Testis (tissue), 3 donors: ENCODE measurements around the gene FABP3. TPM values are rescaled to one million over a fixed set of nuclear protein-coding genes. Genes with fewer than 3 reads are reported as not detected.

Experiments
- DNase-seq: peaks from one replicate; pipeline ENCODE4 v3.0.0-alpha.2; 2019
- H3K27ac ChIP-seq, 2 donors: fragments of 200-600 bp; sonication (generic); one replicate each; pipeline ENCODE4 v1.5.1; 2019
- H3K27me3 ChIP-seq: fragments of 200-600 bp; sonication (generic); one replicate; pipeline ENCODE4 v1.5.1; 2019
- H3K36me3 ChIP-seq: fragments of 200-600 bp; sonication (generic); one replicate; pipeline ENCODE4 v1.5.1; 2017; ENCODE audit warnings: low read depth; ENCODE audit errors: missing control alignments
- H3K4me1 ChIP-seq: fragments of 200-600 bp; sonication (generic); one replicate; pipeline ENCODE4 v1.5.1; 2019
- H3K4me3 ChIP-seq, 2 donors: fragments of 200-600 bp; sonication (generic); one replicate each; pipeline ENCODE4 v1.5.1; 2017 to 2019
- H3K9me3 ChIP-seq: fragments of 200-600 bp; sonication (generic); one replicate; pipeline ENCODE4 v1.5.1; 2017
- POLR2A ChIP-seq: fragments of 450-650 bp; IDR thresholded peaks from one replicate; pipeline ENCODE4 v1.6.1; 2017; ENCODE audit warnings: antibody characterized with exemption, mild to moderate bottlenecking, moderate library complexity
- WGBS, 2 donors: methylation state at CpG; one replicate each; pipeline ENCODE4 v1.1.5; 2018; 5-methylcytosine and 5-hydroxymethylcytosine counted together
- intact Hi-C: fragments of 100-400 bp; cut with DNase I; formaldehyde crosslinking; loops from one replicate; pipeline ENCODE4 v1.15.1; 2023; ENCODE audit warnings: low total_unique reads
- polyA plus RNA-seq: library from polyadenylated mRNA; stranded (reverse); fragments of 350-450 nt; fragmentation: Illumina TruSeq; extraction: RNeasy Lipid Tissue Mini Kit (QIAGEN cat#74804); gene quantifications from one replicate; pipeline ENCODE4 v1.2.3, GENCODE V29; 2014; ENCODE audit warnings: low read depth, low replicate concordance; ENCODE audit not compliant: insufficient read depth
- total RNA-seq, 2 donors: library from RNA; depleted of rRNA; stranded (reverse); fragments of >200 nt; gene quantifications; one replicate each; pipeline ENCODE4 v1.2.3, GENCODE V29; 2016
- TF ChIP-seq, protein P1 (sequence below), 3 experiments: fragments of 450-650 bp in 2 of 3; fragments of 200-600 bp in 1 of 3; sonication (generic) in 1 of 3; IDR thresholded peaks; one replicate each; pipeline ENCODE4 v1.5.1; 2016 to 2019; ENCODE audit warnings: antibody characterized with exemption in 3 of 3, mild to moderate bottlenecking in 2 of 3, moderate library complexity in 1 of 3

Gene FABP3
- total and polyA plus RNA-seq, 3 donors from 2014 or later: 28.3 to 67.5 (median 34.3) TPM

- no peak for DNase-seq
- H3K27ac ChIP-seq: no peak overlapping the region
- no peaks in the 10 kb centered on the region for H3K27me3 ChIP-seq
- no peaks in the 10 kb centered on the region for H3K36me3 ChIP-seq
- WGBS, 2 donors: 65 to 69% methylated on average over 3 of the region's 3 CpGs
- no peaks in the 10 kb centered on the region for H3K9me3 ChIP-seq
- no peak overlapping the region for H3K4me3 ChIP-seq
- TF ChIP-seq, protein P1, sequence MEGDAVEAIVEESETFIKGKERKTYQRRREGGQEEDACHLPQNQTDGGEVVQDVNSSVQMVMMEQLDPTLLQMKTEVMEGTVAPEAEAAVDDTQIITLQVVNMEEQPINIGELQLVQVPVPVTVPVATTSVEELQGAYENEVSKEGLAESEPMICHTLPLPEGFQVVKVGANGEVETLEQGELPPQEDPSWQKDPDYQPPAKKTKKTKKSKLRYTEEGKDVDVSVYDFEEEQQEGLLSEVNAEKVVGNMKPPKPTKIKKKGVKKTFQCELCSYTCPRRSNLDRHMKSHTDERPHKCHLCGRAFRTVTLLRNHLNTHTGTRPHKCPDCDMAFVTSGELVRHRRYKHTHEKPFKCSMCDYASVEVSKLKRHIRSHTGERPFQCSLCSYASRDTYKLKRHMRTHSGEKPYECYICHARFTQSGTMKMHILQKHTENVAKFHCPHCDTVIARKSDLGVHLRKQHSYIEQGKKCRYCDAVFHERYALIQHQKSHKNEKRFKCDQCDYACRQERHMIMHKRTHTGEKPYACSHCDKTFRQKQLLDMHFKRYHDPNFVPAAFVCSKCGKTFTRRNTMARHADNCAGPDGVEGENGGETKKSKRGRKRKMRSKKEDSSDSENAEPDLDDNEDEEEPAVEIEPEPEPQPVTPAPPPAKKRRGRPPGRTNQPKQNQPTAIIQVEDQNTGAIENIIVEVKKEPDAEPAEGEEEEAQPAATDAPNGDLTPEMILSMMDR (IDR thresholded peaks at IDR 0.05): no peak
- TF ChIP-seq POLR2A: no peak
- no peaks in the 10 kb centered on the region for H3K4me1 ChIP-seq
- intact Hi-C loops: no loop called here
Observed at GRCh38 chr1:31354283-31354682, 18.6 kb downstream of the FABP3 start.

GRCh38 chr1:31348449-31348848 lies 24.4 kb downstream of the FABP3 start:
- no peak overlapping the region for H3K4me3 ChIP-seq
- H3K36me3 ChIP-seq: no peaks in the 10 kb centered on the region
- no peaks in the 10 kb centered on the region for H3K27me3 ChIP-seq
- TF ChIP-seq, protein P1 (IDR thresholded peaks at IDR 0.05): no peak
- no peak for TF ChIP-seq POLR2A
- H3K9me3 ChIP-seq: no peaks in the 10 kb centered on the region
- H3K27ac ChIP-seq: no peak overlapping the region
- no peak for DNase-seq
- intact Hi-C loops: no loop called here
- no peaks in the 10 kb centered on the region for H3K4me1 ChIP-seq
- 88 to 94% methylated on average over 1 of the region's 1 CpG for WGBS, 2 donors

DNA sequence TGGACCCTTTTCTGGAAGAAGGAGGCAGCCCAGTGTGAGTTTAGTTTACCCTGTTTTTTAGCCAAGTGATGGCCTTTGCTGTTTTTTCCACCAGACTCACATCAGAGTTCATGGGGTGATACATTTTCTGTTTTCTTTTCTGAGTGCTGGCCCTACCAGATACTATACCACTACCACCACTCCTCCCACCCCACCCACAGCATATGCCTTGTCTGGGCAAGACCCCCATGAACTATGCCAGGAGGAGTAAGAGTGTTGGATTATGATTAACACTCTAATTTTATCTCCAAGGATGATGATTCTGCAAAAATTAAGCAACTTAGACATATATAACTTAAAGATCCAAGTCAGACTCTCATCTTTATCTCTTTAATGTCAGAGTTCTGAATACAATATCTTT lies 26.1 kb downstream of the FABP3 start:
- no peaks in the 10 kb centered on the region for H3K4me1 ChIP-seq
- DNase-seq: no peak
- no peaks in the 10 kb centered on the region for H3K27me3 ChIP-seq
- TF ChIP-seq POLR2A: no peak
- TF ChIP-seq, protein P1 (IDR thresholded peaks at IDR 0.05): no peak
- intact Hi-C loops: no loop called here
- H3K9me3 ChIP-seq: no peaks in the 10 kb centered on the region
- no peaks in the 10 kb centered on the region for H3K36me3 ChIP-seq
- no peak overlapping the region for H3K27ac ChIP-seq
- H3K4me3 ChIP-seq: no peak overlapping the region

- H3K4me1 ChIP-seq: no peaks in the 10 kb centered on the region
- H3K27me3 ChIP-seq: no peaks in the 10 kb centered on the region
- WGBS, 2 donors: 74 to 100% methylated on average over 2 of the region's 2 CpGs
- intact Hi-C loops: no loop called here
- no peak overlapping the region for H3K27ac ChIP-seq
- no peak for DNase-seq
- TF ChIP-seq, protein P1 (IDR thresholded peaks at IDR 0.05): no peak
- TF ChIP-seq POLR2A: no peak
- no peak overlapping the region for H3K4me3 ChIP-seq
- no peaks in the 10 kb centered on the region for H3K36me3 ChIP-seq
- no peaks in the 10 kb centered on the region for H3K9me3 ChIP-seq
Observed at GRCh38 chr1:31345635-31346034, 27.2 kb downstream of the FABP3 start.

DNA sequence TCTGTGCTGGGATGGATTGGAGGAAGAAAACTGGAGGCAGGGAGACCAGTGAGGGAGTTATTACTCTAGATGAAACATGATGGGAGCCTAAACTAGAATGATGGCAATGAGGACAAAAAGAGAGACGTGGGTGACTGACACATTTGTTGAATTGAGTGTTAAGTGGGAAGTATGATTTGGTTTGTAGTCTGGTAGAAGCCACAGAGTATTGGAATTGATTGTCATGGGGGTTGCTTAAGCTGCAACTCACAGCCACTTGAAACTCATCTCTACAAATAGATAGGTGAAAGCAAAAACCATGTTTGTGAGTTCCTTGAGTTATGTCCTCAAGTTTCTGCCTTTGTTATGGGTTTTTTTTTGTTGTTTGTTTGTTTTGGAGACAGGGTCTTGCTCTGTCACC lies 28.4 kb downstream of the FABP3 start:
- Histone ChIP-seq H3K27me3 (no peaks in the 10 kb centered on the region), H3K36me3 (no peaks in the 10 kb centered on the region), H3K4me1 (no peaks in the 10 kb centered on the region), H3K27ac (no peak overlapping the region), H3K4me3 (no peak overlapping the region), H3K9me3 (no peaks in the 10 kb centered on the region)
- 44 to 53% methylated on average over 1 of the region's 1 CpG for WGBS, 2 donors
- DNase-seq: no peak
- intact Hi-C loops: no loop called here
- TF ChIP-seq, protein P1 (IDR thresholded peaks at IDR 0.05): no peak
- TF ChIP-seq POLR2A: no peak
